ENCODE measurements around the gene GLB1L.

The GLB1L gene

DNA sequence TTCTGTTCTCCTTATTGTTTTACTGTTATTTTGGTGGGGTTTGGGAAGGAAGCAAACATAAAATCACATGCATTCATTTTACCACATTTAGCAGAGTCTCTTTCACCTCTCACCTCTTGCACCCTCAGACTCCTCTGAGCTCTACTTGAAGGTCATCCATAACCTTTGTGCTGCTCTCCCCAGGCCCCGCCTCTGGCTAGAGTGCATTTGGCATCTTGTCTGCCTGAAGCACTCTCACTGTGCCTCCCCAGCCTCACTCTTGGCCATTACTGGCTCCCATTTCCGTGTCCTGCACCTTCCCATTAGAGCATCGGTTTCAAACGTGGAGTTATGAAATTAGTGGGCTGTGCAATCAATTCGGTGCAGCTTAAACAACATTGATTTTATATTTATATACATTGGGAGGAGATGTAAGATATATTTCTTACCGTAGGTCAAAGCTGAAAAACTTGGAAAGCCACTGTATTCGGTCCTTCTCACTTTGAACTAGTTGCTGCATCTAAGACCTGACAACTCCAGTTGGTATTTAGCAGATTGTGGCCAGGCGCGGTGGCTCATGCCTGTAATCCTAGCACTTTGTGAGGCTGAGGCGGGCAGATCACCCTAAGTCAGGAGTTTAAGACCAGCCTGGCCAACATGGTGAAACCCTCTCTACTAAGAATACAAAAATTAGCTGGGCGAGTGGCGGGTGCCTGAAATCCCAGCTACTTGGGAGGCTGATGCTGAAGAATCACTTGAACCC, 45.6 kb downstream of the GLB1L start:
- no peaks in the 10 kb centered on the region for H3K36me3 ChIP-seq (ENCODE audit: control insufficient read depth, insufficient read depth, low read length)
- no peaks in the 10 kb centered on the region for H3K27me3 ChIP-seq (ENCODE audit: control insufficient read depth, insufficient read depth, low read length, poor library complexity, severe bottlenecking)
- no peaks in the 10 kb centered on the region for H3K9me3 ChIP-seq (ENCODE audit: control insufficient read depth, low read length)
- H3K4me1 ChIP-seq (ENCODE audit: control insufficient read depth, insufficient read depth, low read length), result no peaks in the 10 kb centered on the region
- H3K27ac ChIP-seq (ENCODE audit: insufficient read depth, low read depth, low read length, poor library complexity, severe bottlenecking), result no peak overlapping the region
- 88 to 89% methylated on average over 10 to 12 of the region's 12 CpGs for WGBS, 2 experiments
- H3K4me3 ChIP-seq (ENCODE audit: insufficient read depth, low read depth, low read length), result no peak overlapping the region

- H3K36me3 ChIP-seq (ENCODE audit: control insufficient read depth, insufficient read depth, low read length), result no peaks in the 10 kb centered on the region
These were observed 46.3 kb downstream of the GLB1L start for GRCh38 chr2:219198974-219199373.

DNA sequence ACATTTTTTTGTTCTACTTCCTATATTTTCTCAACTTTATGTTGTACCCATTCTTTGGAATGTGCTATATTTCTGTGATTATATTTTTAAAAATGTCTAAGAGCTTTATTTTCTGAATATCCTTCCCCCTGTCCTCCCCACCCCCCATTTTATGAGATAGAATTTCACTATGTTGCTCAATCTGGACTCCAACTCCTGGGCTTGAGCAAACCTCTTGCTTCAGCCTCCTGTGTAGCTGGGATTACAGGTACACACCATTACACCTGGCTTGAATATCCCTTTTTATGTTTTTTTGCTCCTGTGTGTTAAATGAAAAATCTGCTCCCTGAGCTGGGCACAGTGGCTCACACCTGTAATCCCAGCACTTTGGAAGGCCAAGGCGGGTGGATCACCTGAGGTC, 47.9 kb downstream of the GLB1L start:
- 88 to 100% methylated on average over 1 of the region's 1 CpG for WGBS, 2 experiments
- no peak overlapping the region for H3K27ac ChIP-seq (ENCODE audit: insufficient read depth, low read depth, low read length, poor library complexity, severe bottlenecking)
- H3K9me3 ChIP-seq (ENCODE audit: control insufficient read depth, low read length), result no peaks in the 10 kb centered on the region
- no peaks in the 10 kb centered on the region for H3K27me3 ChIP-seq (ENCODE audit: control insufficient read depth, insufficient read depth, low read length, poor library complexity, severe bottlenecking)
- H3K4me1 ChIP-seq (ENCODE audit: control insufficient read depth, insufficient read depth, low read length), result no peaks in the 10 kb centered on the region
- no peak overlapping the region for H3K4me3 ChIP-seq (ENCODE audit: insufficient read depth, low read depth, low read length)
- no peaks in the 10 kb centered on the region for H3K36me3 ChIP-seq (ENCODE audit: control insufficient read depth, insufficient read depth, low read length)

More at GRCh38 chr2:219198974-219199373, 46.3 kb downstream of the GLB1L start:
- H3K4me1 ChIP-seq (ENCODE audit: control insufficient read depth, insufficient read depth, low read length), result no peaks in the 10 kb centered on the region
- no peak overlapping the region for H3K4me3 ChIP-seq (ENCODE audit: insufficient read depth, low read depth, low read length)
- no peaks in the 10 kb centered on the region for H3K27me3 ChIP-seq (ENCODE audit: control insufficient read depth, insufficient read depth, low read length, poor library complexity, severe bottlenecking)
- WGBS, 2 experiments, result 78 to 82% methylated on average over 5 of the region's 5 CpGs
- no peaks in the 10 kb centered on the region for H3K9me3 ChIP-seq (ENCODE audit: control insufficient read depth, low read length)
- H3K27ac ChIP-seq (ENCODE audit: insufficient read depth, low read depth, low read length, poor library complexity, severe bottlenecking), result no peak overlapping the region

GRCh38 chr2:219186754-219187456, 58.3 kb downstream of the GLB1L start:
- Histone ChIP-seq H3K27me3 (ENCODE audit: control insufficient read depth, insufficient read depth, low read length, poor library complexity, severe bottlenecking) (no peaks in the 10 kb centered on the region), H3K36me3 (ENCODE audit: control insufficient read depth, insufficient read depth, low read length) (peaks cover 11% of the 10 kb centered on the region), H3K9me3 (ENCODE audit: control insufficient read depth, low read length) (no peaks in the 10 kb centered on the region), H3K27ac (ENCODE audit: insufficient read depth, low read depth, low read length, poor library complexity, severe bottlenecking) (no peak overlapping the region), H3K4me3 (ENCODE audit: insufficient read depth, low read depth, low read length) (no peak overlapping the region), H3K4me1 (ENCODE audit: control insufficient read depth, insufficient read depth, low read length) (no peaks in the 10 kb centered on the region)
- WGBS, 2 experiments, result 88 to 92% methylated on average over 7 of the region's 7 CpGs
